ENCODE data around the gene XRCC3.
"Not testable (repeated sequence)": the region's sequence is repeated elsewhere in the genome, so short reads cannot be mapped to it uniquely, and the experiment has no call there.

GRCh38 chr14:103653336-103653735 is 61.9 kb downstream of the XRCC3 start:
- TF ChIP-seq CTCF (IDR thresholded peaks at IDR 0.05); TP53 (CRISPR knock-in tag; IDR thresholded peaks at IDR 0.05); ATF2 (CRISPR knock-in tag; IDR thresholded peaks at IDR 0.05; ENCODE audit: borderline replicate concordance, low read depth); E2F1 (CRISPR knock-in tag; IDR thresholded peaks at IDR 0.05); ZNF232 (CRISPR knock-in tag; IDR thresholded peaks at IDR 0.05); FOXK1 (CRISPR knock-in tag; IDR thresholded peaks at IDR 0.05); NFE2L1 (CRISPR knock-in tag; IDR thresholded peaks at IDR 0.05): not testable (repeated sequence)

All from WTC11 (cell line).